IPS-20b (cell line): Measurements from ENCODE around the gene RBM4.
A peak's percentile ranks its signal among the peaks of the same experiment; 100 is the strongest.
"Not testable (repeated sequence)": the region's sequence is repeated elsewhere in the genome, so short reads cannot be mapped to it uniquely, and the experiment has no call there.

Experiments used
- H3K27ac ChIP-seq: one replicate; pipeline ENCODE4 v1.5.1; 2013; ENCODE audit warnings: low read length
- H3K27me3 ChIP-seq: 2 replicates; pipeline ENCODE4 v1.6.1; 2013; ENCODE audit warnings: mild to moderate bottlenecking, low read length, inconsistent platforms; ENCODE audit not compliant: insufficient read depth
- H3K36me3 ChIP-seq: 2 replicates; pipeline ENCODE4 v1.6.1; 2013; ENCODE audit warnings: low read depth, mild to moderate bottlenecking, inconsistent platforms, low read length, moderate library complexity; ENCODE audit not compliant: insufficient read depth
- H3K4me1 ChIP-seq: 2 replicates; pipeline ENCODE4 v1.6.1; 2013; ENCODE audit warnings: mild to moderate bottlenecking, control low read depth, inconsistent platforms, low read length, moderate library complexity; ENCODE audit not compliant: insufficient read depth
- H3K4me3 ChIP-seq: 2 replicates; pipeline ENCODE4 v1.5.1; 2013; ENCODE audit warnings: mild to moderate bottlenecking, low read length, inconsistent platforms
- H3K9ac ChIP-seq: 2 replicates; pipeline ENCODE4 v1.6.1; 2013; ENCODE audit warnings: low read depth, mild to moderate bottlenecking, inconsistent platforms, low read length, moderate library complexity
- H3K9me3 ChIP-seq: 2 replicates; pipeline ENCODE4 v1.6.1; 2013; ENCODE audit warnings: mild to moderate bottlenecking, low read depth, low read length, inconsistent platforms; ENCODE audit not compliant: insufficient read depth

The RBM4 gene

DNA sequence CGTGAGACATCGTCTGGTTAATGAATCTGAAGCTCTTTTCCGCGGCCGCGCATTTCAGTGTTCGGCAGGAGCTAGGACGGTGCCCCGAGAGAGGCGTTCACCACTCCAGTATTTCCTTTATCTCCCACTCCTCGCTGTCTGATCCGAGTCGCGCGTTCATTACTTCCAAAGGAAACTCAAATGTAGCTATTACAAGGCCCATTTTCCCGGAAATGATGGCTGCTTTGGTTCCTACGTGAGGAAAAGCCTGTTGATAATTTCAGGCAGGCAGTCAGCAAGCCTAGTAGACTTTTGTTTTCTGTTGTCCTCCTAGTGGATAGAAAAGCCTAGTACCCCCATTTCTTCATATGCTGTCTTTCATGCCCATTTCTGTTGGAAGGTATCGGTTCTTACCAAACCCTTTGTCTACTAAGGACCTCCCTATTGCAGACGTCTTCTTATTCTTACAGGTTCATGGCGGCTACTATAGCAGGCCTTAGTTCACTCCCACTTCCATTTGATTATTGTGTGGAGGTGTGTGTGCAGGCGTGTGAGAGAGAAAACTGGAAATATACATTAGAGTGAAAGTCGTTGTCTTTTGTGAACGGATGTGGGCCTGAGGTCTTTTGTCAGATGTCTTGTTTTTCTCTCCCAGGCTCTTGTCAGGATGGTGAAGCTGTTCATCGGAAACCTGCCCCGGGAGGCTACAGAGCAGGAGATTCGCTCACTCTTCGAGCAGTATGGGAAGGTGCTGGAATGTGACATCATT lies 737 bp downstream of the RBM4 start:
- Histone ChIP-seq H3K27ac (peak overlapping the region; percentile 91), H3K4me3 (peak overlapping the region; percentile 94), H3K36me3 (peaks cover 71% of the 10 kb centered on the region), H3K9ac (peak overlapping the region; percentile 98), H3K9me3 (no peaks in the 10 kb centered on the region), H3K27me3 (no peaks in the 10 kb centered on the region), H3K4me1 (peaks cover 30% of the 10 kb centered on the region; the same call in 1 of the 2 replicates)

DNA sequence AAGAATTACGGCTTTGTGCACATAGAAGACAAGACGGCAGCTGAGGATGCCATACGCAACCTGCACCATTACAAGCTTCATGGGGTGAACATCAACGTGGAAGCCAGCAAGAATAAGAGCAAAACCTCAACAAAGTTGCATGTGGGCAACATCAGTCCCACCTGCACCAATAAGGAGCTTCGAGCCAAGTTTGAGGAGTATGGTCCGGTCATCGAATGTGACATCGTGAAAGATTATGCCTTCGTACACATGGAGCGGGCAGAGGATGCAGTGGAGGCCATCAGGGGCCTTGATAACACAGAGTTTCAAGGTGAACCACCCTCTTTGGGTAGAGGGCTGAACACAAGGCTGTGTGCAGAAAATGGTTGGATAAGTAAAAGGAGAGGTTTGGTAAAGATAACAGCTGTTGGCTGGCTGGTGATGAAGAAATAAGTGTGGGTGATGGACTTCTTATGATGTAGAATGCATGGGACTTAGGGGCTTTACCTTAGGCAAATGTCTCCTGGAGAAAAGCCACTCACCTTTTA lies 1.4 kb downstream of the RBM4 start:
- H3K4me3 ChIP-seq: peak overlapping the region; percentile 94
- not testable (repeated sequence) for H3K27ac ChIP-seq, H3K27me3 ChIP-seq, H3K9me3 ChIP-seq
- peak overlapping the region; percentile 98; the same call in 1 of the 2 replicates for H3K9ac ChIP-seq
- peaks cover 30% of the 10 kb centered on the region; the same call in 1 of the 2 replicates for H3K4me1 ChIP-seq
- peaks cover 71% of the 10 kb centered on the region for H3K36me3 ChIP-seq

DNA sequence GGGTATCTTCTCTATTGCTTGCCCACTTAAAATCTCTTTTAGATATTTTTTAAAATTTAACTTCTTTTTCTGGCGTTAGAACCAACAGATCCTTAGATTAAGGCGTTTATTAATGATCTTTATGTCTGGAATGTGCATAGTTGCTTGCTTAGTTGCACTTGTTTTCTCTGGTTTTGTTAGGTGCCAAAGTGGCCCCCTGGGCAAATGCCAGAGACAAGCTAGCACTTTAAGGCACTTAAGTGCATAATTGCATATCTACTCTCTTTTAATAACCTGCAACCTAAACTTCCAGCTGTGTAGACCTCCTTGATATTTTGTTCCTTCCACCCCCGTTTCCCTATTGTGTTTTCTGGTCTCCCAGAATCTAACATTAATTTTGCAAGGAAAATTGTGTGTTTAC lies 3.3 kb downstream of the RBM4 start:
- H3K27ac ChIP-seq: no peak overlapping the region
- H3K9me3 ChIP-seq: no peaks in the 10 kb centered on the region
- no peaks in the 10 kb centered on the region for H3K27me3 ChIP-seq
- H3K4me1 ChIP-seq: peaks cover 30% of the 10 kb centered on the region; the same call in 1 of the 2 replicates
- H3K4me3 ChIP-seq: peak overlapping the region; percentile 94
- peaks cover 78% of the 10 kb centered on the region for H3K36me3 ChIP-seq
- no peak overlapping the region for H3K9ac ChIP-seq

DNA sequence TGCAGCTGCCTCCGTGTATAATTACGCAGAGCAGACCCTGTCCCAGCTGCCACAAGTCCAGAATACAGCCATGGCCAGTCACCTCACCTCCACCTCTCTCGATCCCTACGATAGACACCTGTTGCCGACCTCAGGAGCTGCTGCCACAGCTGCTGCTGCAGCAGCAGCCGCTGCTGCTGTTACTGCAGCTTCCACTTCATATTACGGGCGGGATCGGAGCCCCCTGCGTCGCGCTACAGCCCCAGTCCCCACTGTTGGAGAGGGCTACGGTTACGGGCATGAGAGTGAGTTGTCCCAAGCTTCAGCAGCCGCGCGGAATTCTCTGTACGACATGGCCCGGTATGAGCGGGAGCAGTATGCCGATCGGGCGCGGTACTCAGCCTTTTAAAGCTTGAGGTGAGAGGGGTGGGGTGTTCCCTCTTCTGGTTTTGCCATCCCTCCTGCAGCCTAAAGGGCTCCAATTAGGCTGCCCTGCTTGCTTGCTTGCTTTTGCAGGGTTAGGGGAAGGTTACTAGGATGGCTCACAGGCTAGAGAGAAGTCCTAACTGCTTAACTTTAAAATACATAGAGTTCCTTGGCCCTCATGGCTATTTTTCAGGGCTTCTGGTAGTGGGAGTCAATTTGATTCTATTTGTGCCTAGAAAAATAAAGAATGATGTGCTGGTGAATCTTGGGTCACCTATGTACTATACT lies 5.4 kb downstream of the RBM4 start:
- H3K4me1 ChIP-seq: peaks cover 23% of the 10 kb centered on the region; the same call in 1 of the 2 replicates
- H3K36me3 ChIP-seq: peaks cover 96% of the 10 kb centered on the region
- no peaks in the 10 kb centered on the region for H3K27me3 ChIP-seq
- no peaks in the 10 kb centered on the region for H3K9me3 ChIP-seq
- peak overlapping the region; percentile 2; the same call in 1 of the 2 replicates for H3K4me3 ChIP-seq
- H3K27ac ChIP-seq: no peak overlapping the region
- no peak overlapping the region for H3K9ac ChIP-seq

DNA sequence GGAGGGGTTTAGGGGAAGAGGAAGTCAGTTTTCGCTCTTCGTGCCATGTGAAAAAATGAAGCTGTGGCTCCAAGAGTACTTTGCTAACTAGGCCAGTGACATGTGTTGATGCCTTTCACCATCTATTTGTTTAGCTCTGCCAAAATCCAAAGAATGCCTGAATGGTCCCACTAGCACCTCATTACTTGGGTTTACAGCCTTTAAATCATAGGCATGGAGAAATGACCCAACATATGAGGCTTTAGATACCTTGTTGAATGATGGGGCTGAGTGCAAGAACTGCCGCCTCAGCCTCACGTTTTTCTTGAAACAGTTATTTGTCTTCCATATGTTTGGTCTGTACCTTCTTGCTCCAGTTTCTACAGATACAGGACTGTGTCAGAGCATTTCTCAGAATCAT lies 8.3 kb downstream of the RBM4 start:
- Histone ChIP-seq H3K4me1 (peaks cover 7% of the 10 kb centered on the region; the same call in 1 of the 2 replicates), H3K27ac (no peak overlapping the region), H3K9ac (no peak overlapping the region), H3K36me3 (peaks cover 92% of the 10 kb centered on the region), H3K9me3 (no peaks in the 10 kb centered on the region), H3K27me3 (no peaks in the 10 kb centered on the region), H3K4me3 (no peak overlapping the region)

DNA sequence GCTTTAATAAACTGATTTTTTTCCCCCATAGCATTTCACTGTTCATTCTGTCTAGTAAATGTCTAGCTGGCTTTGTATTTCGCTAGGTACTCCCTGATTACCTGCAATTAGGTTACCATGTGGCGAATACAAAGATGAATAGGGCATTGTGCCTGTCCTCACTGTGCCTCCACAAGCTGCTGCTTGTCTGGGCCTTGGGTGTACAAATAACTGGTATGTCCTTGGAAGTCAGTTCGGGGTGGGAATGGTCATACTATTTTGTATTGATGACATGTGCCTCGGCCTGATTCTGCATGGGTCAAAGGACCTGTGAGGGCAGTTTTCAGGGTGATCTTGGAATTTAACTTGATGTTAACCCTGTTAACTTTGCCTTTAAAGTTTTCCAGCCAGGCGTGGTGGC lies 11.4 kb downstream of the RBM4 start:
- no peak overlapping the region for H3K9ac ChIP-seq
- H3K27me3 ChIP-seq: no peaks in the 10 kb centered on the region
- H3K27ac ChIP-seq: no peak overlapping the region
- H3K36me3 ChIP-seq: peaks cover 82% of the 10 kb centered on the region
- H3K4me3 ChIP-seq: no peak overlapping the region
- no peaks in the 10 kb centered on the region for H3K4me1 ChIP-seq
- no peaks in the 10 kb centered on the region for H3K9me3 ChIP-seq

DNA sequence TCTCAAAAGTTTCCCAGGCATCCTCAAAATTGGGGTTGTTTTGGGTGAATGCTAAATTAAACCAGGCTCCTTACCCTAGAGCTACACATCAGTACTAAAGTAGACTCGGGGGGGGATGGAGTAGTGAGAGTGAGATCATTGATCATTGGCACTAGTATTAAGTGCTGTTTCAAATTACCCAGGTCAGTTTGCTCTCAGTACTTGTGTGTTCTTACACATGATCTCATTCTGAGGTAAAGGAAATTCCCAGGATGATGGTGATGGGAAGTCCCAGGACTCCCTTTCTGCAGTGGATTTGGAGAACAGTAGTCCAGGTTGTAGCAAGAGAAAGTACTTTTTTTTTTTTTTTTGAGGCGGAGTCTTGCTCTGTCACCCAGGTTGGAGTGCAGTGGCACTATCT lies 12.5 kb downstream of the RBM4 start:
- Histone ChIP-seq H3K9me3 (no peaks in the 10 kb centered on the region), H3K27me3 (no peaks in the 10 kb centered on the region), H3K36me3 (peaks cover 70% of the 10 kb centered on the region), H3K27ac (no peak overlapping the region), H3K4me3 (no peak overlapping the region), H3K9ac (no peak overlapping the region), H3K4me1 (no peaks in the 10 kb centered on the region)

DNA sequence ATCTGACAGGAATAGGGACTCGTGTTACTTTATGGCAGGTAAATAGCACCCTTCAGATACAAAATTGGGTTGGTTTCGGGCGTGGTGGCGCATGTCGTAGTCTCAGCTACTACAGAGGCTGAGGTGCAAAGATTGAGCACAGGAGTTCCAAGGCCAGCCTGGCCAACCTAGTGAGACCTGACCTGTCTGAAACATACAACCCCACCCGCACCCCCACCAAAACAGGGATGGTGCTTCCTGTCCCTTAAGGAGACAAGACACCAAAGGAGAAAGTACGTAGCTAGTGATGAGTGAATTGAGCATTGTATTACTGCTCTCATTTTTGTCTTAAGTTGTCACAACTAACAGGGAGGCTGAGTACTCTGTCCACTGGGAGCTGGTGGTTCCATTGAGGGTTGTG lies 14.1 kb downstream of the RBM4 start:
- H3K27me3 ChIP-seq: no peaks in the 10 kb centered on the region
- H3K9me3 ChIP-seq: no peaks in the 10 kb centered on the region
- H3K9ac ChIP-seq: no peak overlapping the region
- peaks cover 68% of the 10 kb centered on the region for H3K36me3 ChIP-seq
- no peak overlapping the region for H3K4me3 ChIP-seq
- no peaks in the 10 kb centered on the region for H3K4me1 ChIP-seq
- H3K27ac ChIP-seq: no peak overlapping the region

DNA sequence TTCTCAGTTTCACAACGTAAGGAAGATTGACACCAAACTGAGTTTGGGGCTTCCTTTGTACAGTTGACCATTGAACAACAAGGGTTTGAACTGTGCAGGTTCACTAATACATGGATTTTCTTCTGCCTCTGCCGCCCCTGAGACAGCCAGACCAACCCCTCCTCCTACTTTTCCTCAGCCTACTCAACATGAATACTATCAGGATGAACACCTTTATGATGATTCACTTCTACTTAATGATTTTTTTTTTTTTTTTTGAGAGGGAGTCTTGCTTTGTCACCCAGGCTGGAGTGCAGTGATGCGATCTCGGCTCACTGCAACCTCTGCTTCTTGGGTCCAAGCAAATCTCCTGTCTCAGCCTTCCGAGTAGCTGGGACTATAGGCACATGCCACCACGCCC lies 14.6 kb downstream of the RBM4 start:
- H3K9ac ChIP-seq: no peak overlapping the region
- H3K4me1 ChIP-seq: no peaks in the 10 kb centered on the region
- peaks cover 69% of the 10 kb centered on the region for H3K36me3 ChIP-seq
- H3K27ac ChIP-seq: no peak overlapping the region
- H3K27me3 ChIP-seq: no peaks in the 10 kb centered on the region
- no peak overlapping the region for H3K4me3 ChIP-seq
- no peaks in the 10 kb centered on the region for H3K9me3 ChIP-seq

DNA sequence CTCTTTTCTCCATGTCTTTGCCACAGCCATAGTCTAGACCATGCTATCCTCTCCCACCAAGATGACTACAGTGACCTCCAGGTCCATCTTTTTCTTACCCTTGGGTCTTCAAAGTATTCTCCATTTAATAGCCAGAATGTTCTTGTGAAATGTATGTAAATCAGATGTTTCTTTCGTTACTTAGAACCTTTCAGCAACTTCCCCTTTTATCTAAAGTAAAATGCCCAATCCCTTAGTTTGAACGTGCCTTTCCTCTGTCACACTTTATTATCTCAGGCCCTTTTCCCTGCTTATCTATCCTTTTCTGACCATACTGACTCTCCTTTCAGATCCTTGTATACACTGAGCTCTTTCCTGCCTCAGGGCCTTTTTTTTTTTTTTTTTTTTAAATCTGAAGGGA lies 21.3 kb downstream of the RBM4 start:
- no peak overlapping the region for H3K4me3 ChIP-seq

DNA sequence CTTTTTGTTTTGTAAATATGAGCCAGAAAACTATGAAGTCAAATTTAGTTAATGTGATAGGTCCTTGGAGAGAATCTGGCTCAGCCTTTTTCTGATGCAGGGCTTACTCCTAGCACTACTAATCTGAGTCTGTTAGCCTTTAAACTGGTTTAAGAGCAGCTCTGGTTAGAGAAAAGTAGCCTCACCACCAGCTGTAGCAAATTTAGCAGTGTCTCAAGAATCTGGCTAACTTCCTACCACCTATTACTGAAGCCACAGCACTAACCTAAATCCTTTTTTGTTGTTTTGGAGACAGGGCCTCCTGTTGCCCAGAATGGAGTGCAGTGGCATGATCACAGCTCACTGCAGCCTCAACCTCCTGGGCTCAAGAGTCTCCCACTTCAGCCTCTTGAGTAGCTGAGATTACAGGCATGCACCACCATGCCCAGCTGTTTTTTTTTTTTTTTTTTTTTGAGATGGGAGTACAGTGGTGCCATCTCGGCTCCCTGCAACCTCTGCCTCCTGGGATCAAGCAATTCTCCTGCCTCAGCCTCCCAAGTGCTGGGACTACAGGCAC lies 25.3 kb downstream of the RBM4 start:
- Histone ChIP-seq H3K9me3 (no peaks in the 10 kb centered on the region), H3K36me3 (peaks cover 84% of the 10 kb centered on the region), H3K4me1 (no peaks in the 10 kb centered on the region), H3K4me3 (no peak overlapping the region), H3K9ac (no peak overlapping the region), H3K27me3 (no peaks in the 10 kb centered on the region), H3K27ac (no peak overlapping the region)

More for the DNA sequence above, 21.3 kb downstream of the RBM4 start:
- H3K27ac ChIP-seq: no peak overlapping the region
- H3K36me3 ChIP-seq: peaks cover 66% of the 10 kb centered on the region
- H3K9me3 ChIP-seq: no peaks in the 10 kb centered on the region
- no peaks in the 10 kb centered on the region for H3K4me1 ChIP-seq
- H3K27me3 ChIP-seq: no peaks in the 10 kb centered on the region
- H3K9ac ChIP-seq: no peak overlapping the region
